ENCODE measurements around the gene BAZ1A. TPM values are rescaled to one million over a fixed set of nuclear protein-coding genes. Genes with fewer than 3 reads are reported as not detected.

The BAZ1A gene
- total and polyA plus RNA-seq, 2 of the 8 experiments (the other 6 are each of a cell fraction or from before 2014, with no cell fraction given), result 8.0 to 23.1 TPM

GRCh38 chr14:34749408-34749807, 125.8 kb downstream of the BAZ1A start:
- H4K8ac ChIP-seq (ENCODE audit: extremely low read depth, insufficient read depth, low read length), result no peak overlapping the region
- H2AFZ ChIP-seq (ENCODE audit: low read length), result no peak overlapping the region
- no peaks in the 10 kb centered on the region for H3K79me1 ChIP-seq (ENCODE audit: low read depth, low read length)
- 90% methylated on average over 6 of the region's 6 CpGs; no CpG with 5 or more reads in 1 of the 2 experiments for WGBS, 2 experiments (ENCODE audit: extremely low coverage in 1 of 2, insufficient coverage in 1 of 2, insufficient read length in 1 of 2, insufficient replicate concordance in 2 of 2, low coverage in 1 of 2, low lambda C conversion rate in 2 of 2, missing lambda C conversion rate in 1 of 2)
- H2BK12ac ChIP-seq (ENCODE audit: low read depth, low read length), result no peak overlapping the region
- no peak overlapping the region for H2BK120ac ChIP-seq (replicated peaks; ENCODE audit: low read depth, low read length)
- no peak overlapping the region for H2BK20ac ChIP-seq (ENCODE audit: low read length)
- H2AK5ac ChIP-seq (ENCODE audit: low read depth, low read length), result no peak overlapping the region
- TF ChIP-seq CHD2 (IDR thresholded peaks at IDR 0.05; ENCODE audit: low read length), result no peak
- TF ChIP-seq KDM5A (IDR thresholded peaks at IDR 0.05; ENCODE audit: low read length), result no peak
- no peak for TF ChIP-seq CBX8 (IDR thresholded peaks at IDR 0.05; ENCODE audit: borderline replicate concordance, low read depth, low read length)
- H4K20me1 ChIP-seq (replicated peaks in 1 of 2; ENCODE audit: control insufficient read depth in 1 of 2, insufficient read depth in 2 of 2, low read length in 2 of 2), result no peaks in the 10 kb centered on the region
- no peak overlapping the region for H4K5ac ChIP-seq (ENCODE audit: insufficient read length, low read depth, low read length)
- H3K18ac ChIP-seq (ENCODE audit: extremely low read depth, low read length), result no peak overlapping the region
- no peaks in the 10 kb centered on the region for H3K23me2 ChIP-seq (ENCODE audit: low read depth, low read length)
- FAIRE-seq, result no peak
- no peak overlapping the region for H2BK15ac ChIP-seq (ENCODE audit: low read length)
- H3K4me3 ChIP-seq (ENCODE audit: extremely low read depth in 1 of 4, insufficient read depth in 2 of 4, low read depth in 3 of 4, low read length in 4 of 4), result no peak overlapping the region
- H3K4me1 ChIP-seq (replicated peaks in 1 of 4; ENCODE audit: control insufficient read depth in 3 of 4, insufficient read depth in 4 of 4, low read length in 3 of 4), result no peaks in the 10 kb centered on the region
- H3K27ac ChIP-seq (ENCODE audit: low read depth, low read length), result no peak overlapping the region
- H3K14ac ChIP-seq (ENCODE audit: insufficient read length), result no peak overlapping the region
- H2BK5ac ChIP-seq (ENCODE audit: low read depth, low read length), result no peak overlapping the region
- H3K56ac ChIP-seq (replicated peaks; ENCODE audit: insufficient read length, low read depth, low read length), result no peak overlapping the region
- no peaks in the 10 kb centered on the region for H3K27me3 ChIP-seq (replicated peaks in 1 of 4; ENCODE audit: control insufficient read depth in 3 of 4, extremely low read depth in 1 of 4, insufficient read depth in 3 of 4, low read length in 3 of 4)
- no peak overlapping the region for H3K9ac ChIP-seq (replicated peaks in 1 of 4; ENCODE audit: extremely low read depth in 1 of 4, low read depth in 3 of 4, low read length in 3 of 4)
- H3K9me3 ChIP-seq (ENCODE audit: insufficient read depth in 2 of 2, low read depth in 1 of 2, low read length in 1 of 2), result no peaks in the 10 kb centered on the region
- no peaks in the 10 kb centered on the region; a peak in 1 of 8 replicates for H3K36me3 ChIP-seq (ENCODE audit: control insufficient read depth in 2 of 4, insufficient read depth in 4 of 4, low read length in 3 of 4)
- ChIA-PET CTCF (ENCODE audit: partially characterized antibody) (interaction anchor here (0.6 to 1.7 kb wide), 6 partner anchors 17 to 790 kb away, joined by 3 to 6 read pairs (median 4); no protein-coding TSS in a partner anchor), POLR2A (ENCODE audit: partially characterized antibody) (interaction anchor here (0.5 kb wide), 1 partner anchor 185 kb away, joined by 3 read pairs; no protein-coding TSS in a partner anchor)
- no peak overlapping the region for H3K23ac ChIP-seq (ENCODE audit: insufficient read length)
- H4K91ac ChIP-seq (replicated peaks; ENCODE audit: insufficient read length, low read length), result no peak overlapping the region
- DNase-seq (ENCODE audit: low read depth in 1 of 2, low spot score in 2 of 2), result no peak
- H3K4ac ChIP-seq (replicated peaks; ENCODE audit: insufficient read length, low read depth, low read length), result no peak overlapping the region
- H3K79me2 ChIP-seq (ENCODE audit: control insufficient read depth in 1 of 2, insufficient read depth in 2 of 2, low read length in 2 of 2), result no peaks in the 10 kb centered on the region
- H3K4me2 ChIP-seq (ENCODE audit: insufficient read depth in 1 of 2, low read depth in 2 of 2, low read length in 2 of 2), result no peak overlapping the region
